Ishikawa (cell line): ENCODE data around the gene BLTP2.

Experiments used
- CEBPB ChIP-seq: IDR thresholded peaks from 2 replicates; pipeline ENCODE4 v1.6.1; 2012
- CREB1 ChIP-seq: IDR thresholded peaks from 2 replicates; pipeline ENCODE4 v1.6.1; 2012; ENCODE audit warnings: low read depth
- EGR1 ChIP-seq: IDR thresholded peaks from 2 replicates; pipeline ENCODE4 v1.6.1; 2012
- EP300 ChIP-seq: IDR thresholded peaks from 2 replicates; pipeline ENCODE4 v1.6.1; 2012; ENCODE audit warnings: borderline replicate concordance
- FOXM1 ChIP-seq: IDR thresholded peaks from 2 replicates; pipeline ENCODE4 v1.6.1; 2012; ENCODE audit warnings: low read depth, borderline replicate concordance
- MAX ChIP-seq: IDR thresholded peaks from 2 replicates; pipeline ENCODE4 v1.6.1; 2012
- NFIC ChIP-seq: IDR thresholded peaks from 2 replicates; pipeline ENCODE4 v1.6.1; 2012
- RAD21 ChIP-seq: IDR thresholded peaks from 2 replicates; pipeline ENCODE4 v1.6.1; 2012; ENCODE audit warnings: low read depth
- REST ChIP-seq: IDR thresholded peaks from 2 replicates; pipeline ENCODE4 v1.6.1; 2012; ENCODE audit warnings: low read depth, mild to moderate bottlenecking
- TAF1 ChIP-seq: IDR thresholded peaks from 2 replicates; pipeline ENCODE4 v1.6.1; 2012; ENCODE audit warnings: low read depth, mild to moderate bottlenecking
- TCF12 ChIP-seq: IDR thresholded peaks from 2 replicates; pipeline ENCODE4 v1.6.1; 2012; ENCODE audit warnings: low read depth
- TEAD4 ChIP-seq: IDR thresholded peaks from 2 replicates; pipeline ENCODE4 v1.6.1; 2012
- YY1 ChIP-seq: IDR thresholded peaks from 2 replicates; pipeline ENCODE4 v1.6.1; 2012; ENCODE audit warnings: low read depth
- ZBTB7A ChIP-seq: IDR thresholded peaks from 2 replicates; pipeline ENCODE4 v1.6.1; 2012; ENCODE audit warnings: low read depth
- TF ChIP-seq, protein P1 (sequence below): IDR thresholded peaks from 2 replicates; pipeline ENCODE4 v1.6.1; 2012

Gene BLTP2

DNA sequence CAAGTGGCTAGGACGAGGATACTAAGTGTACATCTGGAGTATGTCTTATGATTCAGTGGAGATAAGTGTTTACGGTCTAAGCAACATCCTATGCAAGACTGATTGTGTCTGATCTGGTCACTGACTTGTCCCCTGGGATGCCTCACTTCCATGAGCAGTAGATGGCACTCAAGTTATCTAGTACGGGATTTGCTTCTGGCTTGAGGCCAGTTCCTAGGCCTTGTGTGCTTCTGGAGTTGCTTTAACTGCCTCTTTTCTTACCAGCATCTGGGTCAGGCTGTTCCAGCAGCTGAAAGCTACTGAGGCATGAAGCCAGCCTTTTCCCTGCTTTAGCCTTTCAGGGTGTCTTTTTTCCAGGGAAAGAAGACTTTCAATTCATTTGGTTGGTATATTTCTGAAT lies 40.0 kb upstream of the BLTP2 start:
- TF ChIP-seq MAX, result no peak

GRCh38 chr17:28682655-28683054 lies 37.7 kb upstream of the BLTP2 start:
- TF ChIP-seq MAX, result peak; percentile 29; the same call in 1 of the 2 replicates
- no peak for TF ChIP-seq RAD21
- no peak for TF ChIP-seq ZBTB7A
- TF ChIP-seq TEAD4, result peak; percentile 53
- TF ChIP-seq CEBPB, result no peak
- TF ChIP-seq CREB1, result no peak
- peak; percentile 64 for TF ChIP-seq NFIC
- no peak for TF ChIP-seq TAF1
- no peak for TF ChIP-seq FOXM1
- TF ChIP-seq, protein P1, sequence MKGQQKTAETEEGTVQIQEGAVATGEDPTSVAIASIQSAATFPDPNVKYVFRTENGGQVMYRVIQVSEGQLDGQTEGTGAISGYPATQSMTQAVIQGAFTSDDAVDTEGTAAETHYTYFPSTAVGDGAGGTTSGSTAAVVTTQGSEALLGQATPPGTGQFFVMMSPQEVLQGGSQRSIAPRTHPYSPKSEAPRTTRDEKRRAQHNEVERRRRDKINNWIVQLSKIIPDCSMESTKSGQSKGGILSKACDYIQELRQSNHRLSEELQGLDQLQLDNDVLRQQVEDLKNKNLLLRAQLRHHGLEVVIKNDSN, result no peak
- no peak for TF ChIP-seq EGR1
- no peak for TF ChIP-seq REST
- no peak for TF ChIP-seq TCF12
- TF ChIP-seq EP300, result no peak
- no peak for TF ChIP-seq YY1

- peak; percentile 41 for TF ChIP-seq RAD21
- no peak for TF ChIP-seq TCF12
These were observed 31.0 kb upstream of the BLTP2 start for GRCh38 chr17:28675980-28676379.

DNA sequence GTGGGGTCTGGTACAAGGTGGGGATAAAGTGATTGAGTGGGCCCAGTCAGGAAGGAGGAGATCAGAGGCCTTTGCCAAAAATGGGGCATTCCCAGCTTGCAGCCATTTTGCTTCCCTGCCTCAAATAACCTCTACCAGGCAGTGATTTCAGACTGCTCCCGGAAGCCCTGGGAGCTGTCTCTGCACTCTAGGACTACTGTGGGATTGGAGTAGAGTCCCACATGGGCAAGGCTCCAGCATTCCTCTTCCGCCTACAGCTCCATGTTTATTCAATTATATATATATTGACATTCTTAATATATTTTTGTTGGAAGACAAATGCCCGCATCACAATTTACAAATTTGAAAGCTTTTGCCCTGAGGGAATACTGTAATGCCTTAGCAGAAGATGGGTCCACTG lies 30.5 kb upstream of the BLTP2 start:
- TF ChIP-seq FOXM1, result no peak
- no peak for TF ChIP-seq RAD21
- TF ChIP-seq TCF12, result no peak
- TF ChIP-seq TAF1, result no peak
- no peak for TF ChIP-seq YY1
- TF ChIP-seq EGR1, result no peak
- TF ChIP-seq ZBTB7A, result no peak
- TF ChIP-seq, protein P1, result no peak
- TF ChIP-seq MAX, result no peak
- no peak for TF ChIP-seq TEAD4
- TF ChIP-seq CEBPB, result no peak

DNA sequence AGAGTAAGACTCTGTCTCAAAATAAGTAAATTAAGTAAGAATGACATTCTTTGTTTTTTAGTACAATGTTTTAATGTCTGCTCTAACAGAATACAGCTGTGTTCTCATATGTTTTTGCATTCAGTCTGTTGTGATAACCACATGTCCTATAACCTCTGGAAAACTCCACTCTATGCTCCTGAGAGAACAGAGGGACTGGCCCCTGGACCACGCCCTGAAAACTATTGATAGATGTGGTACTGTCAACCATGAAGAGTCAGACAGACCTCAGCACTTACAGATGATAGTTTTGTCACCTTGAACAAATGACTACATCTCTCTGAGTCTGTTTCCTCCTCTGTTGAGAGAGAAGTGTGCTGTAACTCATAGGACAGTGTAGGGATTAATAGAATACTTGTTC lies 25.0 kb upstream of the BLTP2 start:
- TF ChIP-seq YY1, result no peak
- no peak for TF ChIP-seq CEBPB
- TF ChIP-seq RAD21, result no peak
- no peak for TF ChIP-seq CREB1
- TF ChIP-seq, protein P1, result no peak
- TF ChIP-seq TAF1, result no peak

DNA sequence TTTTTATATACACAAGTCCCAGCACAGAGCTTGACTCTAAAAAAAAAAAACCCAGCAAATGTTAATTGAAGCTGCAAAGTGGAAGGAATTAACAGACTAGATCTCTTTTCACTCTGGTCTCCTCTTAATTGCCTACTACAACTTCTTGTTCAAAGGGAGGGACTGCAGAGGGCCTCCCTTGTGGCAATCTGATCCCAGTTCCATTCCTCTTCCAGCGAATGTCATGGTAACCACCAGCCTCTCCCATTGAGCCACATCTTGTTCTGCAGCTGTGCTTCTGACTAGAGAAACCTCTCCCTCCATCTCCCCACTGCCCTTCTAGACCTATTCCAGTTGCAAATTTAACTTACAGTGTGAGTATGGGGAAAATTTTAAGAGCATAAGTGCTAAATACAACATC lies 22.9 kb upstream of the BLTP2 start:
- TF ChIP-seq RAD21, result no peak

DNA sequence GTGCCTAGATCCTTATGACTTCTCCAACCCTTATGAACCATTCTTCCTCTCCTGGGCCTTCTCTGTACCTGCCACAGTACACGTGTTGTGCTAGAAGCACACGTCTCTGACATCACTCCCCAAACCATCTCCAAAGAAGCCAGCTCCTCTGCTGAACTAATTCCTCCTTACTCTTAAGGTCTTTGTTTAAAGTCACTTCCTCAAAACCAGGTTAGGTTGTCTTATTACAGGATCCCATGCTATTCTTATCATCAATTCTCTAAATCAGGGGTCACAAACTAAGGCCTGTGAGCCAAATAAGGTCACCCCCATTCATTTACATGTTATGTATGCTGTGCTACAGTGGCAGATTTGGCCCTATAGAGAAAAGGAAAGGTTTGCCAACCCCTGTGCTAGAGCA lies 21.0 kb upstream of the BLTP2 start:
- no peak for TF ChIP-seq RAD21
- TF ChIP-seq ZBTB7A, result no peak
- TF ChIP-seq EGR1, result no peak
- no peak for TF ChIP-seq NFIC
- TF ChIP-seq, protein P1, result no peak
- no peak for TF ChIP-seq TCF12
- TF ChIP-seq REST, result no peak
- no peak for TF ChIP-seq TAF1
- TF ChIP-seq TEAD4, result no peak
